K562 (cell line): Measurements from ENCODE around the gene PPP1R13L. TPM values are rescaled to one million over a fixed set of nuclear protein-coding genes. Genes with fewer than 3 reads are reported as not detected.

Experiments used
- CC2D1A ChIP-seq: fragments of 450-650 bp; IDR thresholded peaks from 2 replicates; pipeline ENCODE4 v1.6.1; 2017; ENCODE audit warnings: mild to moderate bottlenecking
- CCNT2 ChIP-seq: IDR thresholded peaks from 2 replicates; pipeline ENCODE4 v1.6.1; 2011; ENCODE audit warnings: borderline replicate concordance, low read depth, mild to moderate bottlenecking, moderate library complexity, mixed read lengths, low read length; ENCODE audit not compliant: insufficient read length; ENCODE audit errors: extremely low read depth
- CREM ChIP-seq: IDR thresholded peaks from 2 replicates; pipeline ENCODE4 v1.6.1; 2014; ENCODE audit warnings: antibody characterized with exemption, low read depth
- E2F6 ChIP-seq, 2 experiments: IDR thresholded peaks; 2 replicates each; pipeline ENCODE4 v1.6.1; 2011; ENCODE audit warnings: borderline replicate concordance in 1 of 2, control low read depth in 1 of 2, low read depth in 1 of 2, low read length in 1 of 2, mild to moderate bottlenecking in 1 of 2, mixed read lengths in 1 of 2, moderate library complexity in 1 of 2; ENCODE audit not compliant: insufficient read depth in 1 of 2, insufficient read length in 1 of 2, poor library complexity in 1 of 2, severe bottlenecking in 1 of 2; ENCODE audit errors: extremely low read depth in 1 of 2
- EGR1 ChIP-seq: fragments of 450-650 bp; conservative IDR thresholded peaks from 2 replicates; pipeline ENCODE4 v1.6.1; 2017; ENCODE audit warnings: mild to moderate bottlenecking
- ELF1 ChIP-seq: fragments of 200-800 bp; sonication (Bioruptor generic); IDR thresholded peaks from 2 replicates; pipeline ENCODE4 v1.6.1; 2016; ENCODE audit warnings: missing genetic modification characterization, missing compliant biosample characterization
- ELK1 ChIP-seq: sonication (generic); formaldehyde crosslinking; IDR thresholded peaks from 2 replicates; pipeline ENCODE4 v1.8.1; 2022; ENCODE audit warnings: missing genetic modification reagents
- FOXK1 ChIP-seq: sonication (generic); formaldehyde crosslinking; IDR thresholded peaks from 2 replicates; pipeline ENCODE4 v1.8.0; 2022; ENCODE audit warnings: missing genetic modification reagents, mild to moderate bottlenecking, borderline replicate concordance
- KAT2B ChIP-seq: IDR thresholded peaks from one replicate; pipeline ENCODE4 v1.6.1; 2012; ENCODE audit warnings: low read depth, mild to moderate bottlenecking, control low read depth, inconsistent platforms, low read length, moderate library complexity
- NFYB ChIP-seq: IDR thresholded peaks from 2 replicates; pipeline ENCODE4 v1.6.1; 2011; ENCODE audit warnings: mild to moderate bottlenecking, moderate library complexity; ENCODE audit not compliant: insufficient read length; ENCODE audit errors: extremely low read depth
- NR2F6 ChIP-seq: fragments of 450-650 bp; formaldehyde crosslinking; IDR thresholded peaks from 2 replicates; pipeline ENCODE4 v1.4.0; 2020; ENCODE audit warnings: mild to moderate bottlenecking
- POLR2G ChIP-seq: fragments of 200-400 bp; formaldehyde crosslinking; IDR thresholded peaks from 2 replicates; pipeline ENCODE4 v1.6.1; 2017; ENCODE audit warnings: low read depth, mild to moderate bottlenecking, antibody characterized with exemption, low read length, moderate library complexity
- PTTG1 ChIP-seq: fragments of 450-650 bp; IDR thresholded peaks from 2 replicates; pipeline ENCODE4 v1.6.1; 2016; ENCODE audit warnings: low read depth, mild to moderate bottlenecking, missing genetic modification characterization, missing compliant biosample characterization
- RFX5 ChIP-seq: IDR thresholded peaks from 2 replicates; pipeline ENCODE4 v1.6.1; 2011; ENCODE audit warnings: low read depth, mild to moderate bottlenecking, improper control_type of control experiment, low read length
- SIX5 ChIP-seq, 2 experiments: IDR thresholded peaks; 2 replicates each; pipeline ENCODE4 v1.6.1; 2011; ENCODE audit warnings: low read length in 2 of 2, borderline replicate concordance in 1 of 2, low read depth in 1 of 2, mild to moderate bottlenecking in 1 of 2, moderate library complexity in 1 of 2; ENCODE audit not compliant: insufficient read depth in 1 of 2
- SLC30A9 ChIP-seq: fragments of 250-450 bp; sonication (Bioruptor Pico); IDR thresholded peaks from 2 replicates; pipeline ENCODE4 v1.8.0; 2022; ENCODE audit warnings: mild to moderate bottlenecking, moderate library complexity
- SMARCC2 ChIP-seq: fragments of 450-650 bp; IDR thresholded peaks from 2 replicates; pipeline ENCODE4 v1.6.1; 2017; ENCODE audit warnings: antibody characterized with exemption, moderate library complexity, mild to moderate bottlenecking, low read depth
- TCF3 ChIP-seq: sonication (generic); formaldehyde crosslinking; IDR thresholded peaks from 2 replicates; pipeline ENCODE4 v1.4.0; 2020; ENCODE audit warnings: mild to moderate bottlenecking, missing genetic modification reagents
- TEAD4 ChIP-seq, 2 experiments: sonication (generic) in 1 of 2; formaldehyde crosslinking in 1 of 2; IDR thresholded peaks; 2 replicates each; pipeline versions ENCODE4 v1.6.1 to v1.8.0; 2012 to 2022; ENCODE audit warnings: borderline replicate concordance in 1 of 2, inconsistent platforms in 1 of 2, low read length in 1 of 2, mild to moderate bottlenecking in 1 of 2, missing genetic modification reagents in 1 of 2
- XRCC3 ChIP-seq: fragments of 450-650 bp; IDR thresholded peaks from 2 replicates; pipeline ENCODE4 v1.6.1; 2017; ENCODE audit warnings: mild to moderate bottlenecking, moderate library complexity
- ZBTB9 ChIP-seq: fragments of 450-650 bp; formaldehyde crosslinking; IDR thresholded peaks from 2 replicates; pipeline ENCODE4 v1.4.0; 2020; ENCODE audit warnings: mild to moderate bottlenecking, moderate library complexity
- ZNF184 ChIP-seq: sonication (generic); formaldehyde crosslinking; IDR thresholded peaks from 2 replicates; pipeline ENCODE4 v1.5.0; 2020; ENCODE audit warnings: missing genetic modification reagents
- polyA plus RNA-seq, 8 experiments: library from polyadenylated mRNA; depleted of rRNA in 4 of 8; stranded (reverse) in 5 of 8; unstranded in 3 of 8; fragments of >200 nt; fragmentation: Nextera tagmentation in 2 of 8; fragmentation: Illumina TruSeq in 1 of 8; extraction: Ambion mirVana in 2 of 8; extraction: Trizol in 1 of 8; gene quantifications; 2 replicates each; pipeline versions ENCODE4 v1.2.1 to v1.2.3, GENCODE V29; 2011 to 2014; ENCODE audit warnings: inconsistent platforms in 1 of 8, missing spikeins in 1 of 8
- total RNA-seq, 7 experiments: library from RNA; depleted of rRNA in 6 of 7; stranded (reverse); fragments of >200 nt in 6 of 7; fragmentation: Illumina TruSeq in 2 of 7; extraction: Trizol in 2 of 7; gene quantifications; 2 replicates each; pipeline versions ENCODE4 v1.2.1 to v1.2.3, GENCODE V29; 2011 to 2021; ENCODE audit warnings: low replicate concordance in 1 of 7
- TF ChIP-seq, protein P1 (sequence below): fragments of 450-650 bp; IDR thresholded peaks from 2 replicates; pipeline ENCODE4 v1.6.1; 2016

PPP1R13L gene
- total and polyA plus RNA-seq, 9 of the 15 experiments (the other 6 are each of a cell fraction or from before 2014, with no cell fraction given) = 0.32 to 6.7 (median 2.0) TPM

DNA sequence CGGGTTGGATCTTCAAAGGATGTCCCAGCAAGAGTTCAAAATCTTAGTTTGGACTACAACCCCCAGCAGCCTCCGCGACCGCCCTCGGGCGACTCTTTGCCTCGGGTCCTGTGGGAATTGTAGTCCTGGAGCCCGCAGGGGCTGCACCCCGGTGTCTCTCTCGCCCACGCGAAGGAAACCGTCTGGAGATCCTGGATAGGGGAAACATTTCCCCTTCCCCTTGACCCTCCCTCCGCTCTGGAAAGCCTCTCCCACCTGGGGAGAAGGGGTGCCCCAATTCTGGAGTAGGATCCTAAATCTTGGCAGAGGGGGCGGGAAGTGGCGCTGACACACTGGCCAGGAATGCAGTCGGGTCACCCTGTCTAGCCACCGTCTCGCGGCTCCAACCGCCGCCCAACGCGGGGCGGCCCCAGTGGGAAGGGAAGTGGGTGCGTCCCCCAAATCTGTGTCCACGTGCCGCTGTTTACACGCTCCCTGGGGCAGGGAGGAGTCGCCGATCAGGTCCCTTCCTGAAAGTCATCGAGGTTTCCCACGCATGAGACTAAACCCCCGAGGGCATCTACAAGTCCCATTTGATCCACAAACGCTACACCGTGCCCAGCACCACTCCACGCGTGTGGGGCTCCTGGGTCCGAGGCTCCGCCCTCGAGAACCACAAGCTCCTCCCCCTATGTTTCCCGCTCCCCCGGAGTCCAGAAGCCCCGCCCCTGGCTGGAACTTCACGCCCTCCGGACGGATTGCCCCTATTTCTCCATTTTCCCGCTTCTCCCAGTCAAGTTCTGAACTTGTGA lies 761 bp upstream of the PPP1R13L start (continued):
- TF ChIP-seq POLR2G (peak; percentile 64), KAT2B (no peak), FOXK1 (CRISPR knock-in tag) (no peak), ELK1 (no peak), CREM (peak; percentile 65), ZBTB9 (CRISPR knock-in tag) (peak; percentile 73; the same call in 1 of the 2 replicates), EGR1 (peak; percentile 95), XRCC3 (no peak), TEAD4 (IDR thresholded peaks at IDR 0.05; ENCODE audit: low read length) (peak; percentile 79), TEAD4 (CRISPR knock-in tag; IDR thresholded peaks at IDR 0.05; ENCODE audit: borderline replicate concordance) (peak; percentile 88), ZNF184 (CRISPR knock-in tag) (no peak), ELF1 (tag) (peak; percentile 20; the same call in 1 of the 2 replicates), TCF3 (CRISPR knock-in tag) (no peak), RFX5 (peak; percentile 19; the same call in 1 of the 2 replicates), E2F6 (IDR thresholded peaks at IDR 0.05; ENCODE audit: borderline replicate concordance in 1 of 2, extremely low read depth in 1 of 2, insufficient read depth in 1 of 2, insufficient read length in 1 of 2, low read depth in 1 of 2, low read length in 1 of 2, poor library complexity in 1 of 2, severe bottlenecking in 1 of 2) (peak; percentile 92 to 95), NR2F6 (CRISPR knock-in tag) (no peak), SMARCC2 (no peak), PTTG1 (no peak), NFYB (no peak), SLC30A9 (CRISPR knock-in tag) (no peak), SIX5 (IDR thresholded peaks at IDR 0.05; ENCODE audit: borderline replicate concordance in 1 of 2, insufficient read depth in 1 of 2, low read depth in 1 of 2, low read length in 2 of 2) (peak; percentile 98), CCNT2 (no peak), CC2D1A (no peak)
- TF ChIP-seq, protein P1, sequence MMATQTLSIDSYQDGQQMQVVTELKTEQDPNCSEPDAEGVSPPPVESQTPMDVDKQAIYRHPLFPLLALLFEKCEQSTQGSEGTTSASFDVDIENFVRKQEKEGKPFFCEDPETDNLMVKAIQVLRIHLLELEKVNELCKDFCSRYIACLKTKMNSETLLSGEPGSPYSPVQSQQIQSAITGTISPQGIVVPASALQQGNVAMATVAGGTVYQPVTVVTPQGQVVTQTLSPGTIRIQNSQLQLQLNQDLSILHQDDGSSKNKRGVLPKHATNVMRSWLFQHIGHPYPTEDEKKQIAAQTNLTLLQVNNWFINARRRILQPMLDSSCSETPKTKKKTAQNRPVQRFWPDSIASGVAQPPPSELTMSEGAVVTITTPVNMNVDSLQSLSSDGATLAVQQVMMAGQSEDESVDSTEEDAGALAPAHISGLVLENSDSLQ = peak; percentile 58
